Activated T-helper 17 cell treated with anti-CD3 and anti-CD28 coated beads, Interleukin-2, amount 50 U/mL, for 72 hours (primary cell): Measurements from ENCODE around the gene FLT3. TPM values are rescaled to one million over a fixed set of nuclear protein-coding genes. Genes with fewer than 3 reads are reported as not detected.
"Not testable (repeated sequence)": the region's sequence is repeated elsewhere in the genome, so short reads cannot be mapped to it uniquely, and the experiment has no call there.

ENCODE experiments used
- ATAC-seq: fragments of 150-1000 bp; cut with Tn5 transposase; replicated peaks from 2 replicates; pipeline ENCODE4 v1.10.0; 2021; ENCODE audit warnings: mild to moderate bottlenecking, moderate library complexity
- H3K27ac Mint-ChIP-seq: one replicate; pipeline ENCODE4 v1.8.0; 2022; ENCODE audit warnings: mixed read lengths
- H3K27me3 Mint-ChIP-seq: one replicate; pipeline ENCODE4 v1.8.0; 2022; ENCODE audit warnings: mixed read lengths
- H3K36me3 Mint-ChIP-seq: one replicate; pipeline ENCODE4 v1.8.0; 2022; ENCODE audit warnings: low read depth, mild to moderate bottlenecking, mixed read lengths
- H3K4me1 Mint-ChIP-seq: one replicate; pipeline ENCODE4 v1.8.0; 2022; ENCODE audit warnings: mixed read lengths
- H3K4me3 Mint-ChIP-seq: one replicate; pipeline ENCODE4 v1.8.0; 2022; ENCODE audit warnings: mild to moderate bottlenecking, mixed read lengths
- H3K9me3 Mint-ChIP-seq: one replicate; pipeline ENCODE4 v1.8.0; 2022; ENCODE audit warnings: mixed read lengths
- total RNA-seq, 2 donors: library from RNA; stranded (reverse); gene quantifications; one replicate each; pipeline ENCODE4 v1.2.3, GENCODE V29; 2022

FLT3 gene
- total RNA-seq, 2 donors from 2014 or later = not detected

- H3K4me3 Mint-ChIP-seq = no peak overlapping the region
- peaks cover 20% of the 10 kb centered on the region for H3K27me3 Mint-ChIP-seq
- H3K4me1 Mint-ChIP-seq = peaks cover 5% of the 10 kb centered on the region
- H3K36me3 Mint-ChIP-seq = no peaks in the 10 kb centered on the region
- H3K9me3 Mint-ChIP-seq = no peaks in the 10 kb centered on the region
- ATAC-seq = no peak
- no peak overlapping the region for H3K27ac Mint-ChIP-seq
Observed at GRCh38 chr13:28013482-28013881, 86.9 kb downstream of the FLT3 start.

- Mint-ChIP-seq H3K27me3 (peaks cover 16% of the 10 kb centered on the region), H3K4me3 (no peak overlapping the region), H3K9me3 (no peaks in the 10 kb centered on the region), H3K27ac (no peak overlapping the region), H3K4me1 (peaks cover 5% of the 10 kb centered on the region), H3K36me3 (no peaks in the 10 kb centered on the region)
- ATAC-seq = peak; percentile 74
Observed at GRCh38 chr13:28012896-28013295, 87.5 kb downstream of the FLT3 start.

- ATAC-seq = peak; percentile 49
- peaks cover 12% of the 10 kb centered on the region for H3K27me3 Mint-ChIP-seq
- no peak overlapping the region for H3K27ac Mint-ChIP-seq
- peaks cover 5% of the 10 kb centered on the region for H3K4me1 Mint-ChIP-seq
- no peaks in the 10 kb centered on the region for H3K9me3 Mint-ChIP-seq
- H3K4me3 Mint-ChIP-seq = no peak overlapping the region
- H3K36me3 Mint-ChIP-seq = no peaks in the 10 kb centered on the region
Observed at GRCh38 chr13:28012383-28012782, 88.0 kb downstream of the FLT3 start.

GRCh38 chr13:28010046-28010445 is 90.3 kb downstream of the FLT3 start:
- H3K36me3 Mint-ChIP-seq = no peaks in the 10 kb centered on the region
- peaks cover 5% of the 10 kb centered on the region for H3K4me1 Mint-ChIP-seq
- ATAC-seq = no peak
- peaks cover 12% of the 10 kb centered on the region for H3K27me3 Mint-ChIP-seq
- no peak overlapping the region for H3K4me3 Mint-ChIP-seq
- no peaks in the 10 kb centered on the region for H3K9me3 Mint-ChIP-seq
- no peak overlapping the region for H3K27ac Mint-ChIP-seq

- not testable (repeated sequence) for H3K36me3 Mint-ChIP-seq, H3K27me3 Mint-ChIP-seq, H3K4me3 Mint-ChIP-seq, H3K4me1 Mint-ChIP-seq, ATAC-seq, H3K27ac Mint-ChIP-seq, H3K9me3 Mint-ChIP-seq
Observed at GRCh38 chr13:28005016-28005415, 95.4 kb downstream of the FLT3 start.

GRCh38 chr13:28002886-28003698 is 97.3 kb downstream of the FLT3 start:
- Mint-ChIP-seq H3K4me3 (no peak overlapping the region), H3K4me1 (no peaks in the 10 kb centered on the region), H3K27me3 (no peaks in the 10 kb centered on the region), H3K36me3 (no peaks in the 10 kb centered on the region), H3K9me3 (no peaks in the 10 kb centered on the region), H3K27ac (no peak overlapping the region)
- ATAC-seq = no peak

- Mint-ChIP-seq H3K27ac (no peak overlapping the region), H3K4me3 (no peak overlapping the region), H3K4me1 (no peaks in the 10 kb centered on the region), H3K36me3 (no peaks in the 10 kb centered on the region), H3K9me3 (no peaks in the 10 kb centered on the region), H3K27me3 (no peaks in the 10 kb centered on the region)
- ATAC-seq = no peak
Observed at GRCh38 chr13:28001837-28002473, 98.4 kb downstream of the FLT3 start.

GRCh38 chr13:28001049-28001448 is 99.3 kb downstream of the FLT3 start:
- no peaks in the 10 kb centered on the region for H3K27me3 Mint-ChIP-seq
- no peak overlapping the region for H3K27ac Mint-ChIP-seq
- ATAC-seq = no peak

GRCh38 chr13:28000567-28000966 is 99.8 kb downstream of the FLT3 start:
- Mint-ChIP-seq H3K9me3 (no peaks in the 10 kb centered on the region), H3K27ac (no peak overlapping the region), H3K27me3 (no peaks in the 10 kb centered on the region), H3K36me3 (no peaks in the 10 kb centered on the region), H3K4me3 (no peak overlapping the region), H3K4me1 (no peaks in the 10 kb centered on the region)
- no peak for ATAC-seq

More at GRCh38 chr13:28001049-28001448, 99.3 kb downstream of the FLT3 start:
- Mint-ChIP-seq H3K4me1 (no peaks in the 10 kb centered on the region), H3K36me3 (no peaks in the 10 kb centered on the region), H3K9me3 (no peaks in the 10 kb centered on the region), H3K4me3 (no peak overlapping the region)

GRCh38 chr13:27997904-27998522 is 102.4 kb downstream of the FLT3 start:
- H3K4me3 Mint-ChIP-seq = no peak overlapping the region
- no peaks in the 10 kb centered on the region for H3K4me1 Mint-ChIP-seq
- no peaks in the 10 kb centered on the region for H3K36me3 Mint-ChIP-seq
- H3K27ac Mint-ChIP-seq = no peak overlapping the region
- no peaks in the 10 kb centered on the region for H3K9me3 Mint-ChIP-seq
- peak; percentile 63 for ATAC-seq
- H3K27me3 Mint-ChIP-seq = no peaks in the 10 kb centered on the region

- H3K27me3 Mint-ChIP-seq = peaks cover 17% of the 10 kb centered on the region
- no peaks in the 10 kb centered on the region for H3K4me1 Mint-ChIP-seq
- no peaks in the 10 kb centered on the region for H3K36me3 Mint-ChIP-seq
- no peaks in the 10 kb centered on the region for H3K9me3 Mint-ChIP-seq
- no peak overlapping the region for H3K4me3 Mint-ChIP-seq
- no peak overlapping the region for H3K27ac Mint-ChIP-seq
- no peak for ATAC-seq
Observed at GRCh38 chr13:27991881-27992280, 108.5 kb downstream of the FLT3 start.

- H3K4me3 Mint-ChIP-seq = no peak within 1 kb of the TSS
- no peaks in the 10 kb centered on the region for H3K9me3 Mint-ChIP-seq
- peaks cover 31% of the 10 kb centered on the region for H3K27me3 Mint-ChIP-seq
- no peaks in the 10 kb centered on the region for H3K4me1 Mint-ChIP-seq
- no peak for ATAC-seq
- H3K27ac Mint-ChIP-seq = no peak within 1 kb of the TSS
- no peaks in the 10 kb centered on the region for H3K36me3 Mint-ChIP-seq
Observed at GRCh38 chr13:27988520-27988919, 111.9 kb downstream of the FLT3 start, which contains the start of gene URAD. TSS of gene URAD (minus strand) at chr13:27988693. CDS start at chr13:27988637, 56 bp downstream.

- no peaks in the 10 kb centered on the region for H3K4me1 Mint-ChIP-seq
- ATAC-seq = no peak
- H3K27ac Mint-ChIP-seq = no peak overlapping the region
- no peaks in the 10 kb centered on the region for H3K9me3 Mint-ChIP-seq
- H3K4me3 Mint-ChIP-seq = no peak overlapping the region
- H3K27me3 Mint-ChIP-seq = peaks cover 58% of the 10 kb centered on the region
- H3K36me3 Mint-ChIP-seq = no peaks in the 10 kb centered on the region
Observed at GRCh38 chr13:27985600-27985999, 114.8 kb downstream of the FLT3 start.

- Mint-ChIP-seq H3K27ac (no peak overlapping the region), H3K4me1 (no peaks in the 10 kb centered on the region), H3K27me3 (peaks cover 69% of the 10 kb centered on the region), H3K4me3 (no peak overlapping the region), H3K36me3 (no peaks in the 10 kb centered on the region), H3K9me3 (no peaks in the 10 kb centered on the region)
- ATAC-seq = no peak
Observed at GRCh38 chr13:27982361-27982760, 118.0 kb downstream of the FLT3 start.
